ENCODE measurements around the gene ACTBL2. TPM values are rescaled to one million over a fixed set of nuclear protein-coding genes. Genes with fewer than 3 reads are reported as not detected.
"Not testable (repeated sequence)": the region's sequence is repeated elsewhere in the genome, so short reads cannot be mapped to it uniquely, and the experiment has no call there.

The ACTBL2 gene
- not detected for total RNA-seq (ENCODE audit: unreplicated experiment)
- long read RNA-seq = 0 reads

DNA sequence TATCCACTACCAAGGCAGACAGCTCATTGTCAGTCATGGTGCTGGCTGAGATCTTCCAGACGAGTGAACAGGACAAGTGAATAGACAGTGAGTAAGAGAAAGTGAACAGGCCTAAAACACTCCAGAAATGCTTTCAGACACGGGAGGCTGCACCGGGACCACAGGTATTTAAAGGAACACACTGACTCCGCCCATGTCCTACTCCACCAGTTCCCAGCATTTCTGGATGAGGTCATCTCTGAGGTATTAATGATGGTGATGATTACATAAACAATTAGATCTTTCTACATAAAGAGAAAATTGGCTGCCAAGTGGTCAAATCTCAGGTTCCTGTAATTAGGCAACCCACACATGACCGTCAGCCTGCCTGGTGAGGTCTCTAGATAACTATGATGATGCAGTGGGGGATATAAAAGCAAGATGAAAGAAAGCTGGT lies at the start of gene ACTBL2:
Gene ACTBL2, minus strand, starts transcription at position 141 of the 436 bp plus-strand sequence. Its CDS starts 104 bp downstream, at position 37.
- Mint-ChIP-seq H3K27me3 (ENCODE audit: unreplicated experiment) (peaks cover 4% of the 10 kb centered on the region), H3K36me3 (ENCODE audit: unreplicated experiment) (no peaks in the 10 kb centered on the region), H3K4me1 (ENCODE audit: low read depth, unreplicated experiment) (peaks cover 10% of the 10 kb centered on the region), H3K4me3 (ENCODE audit: unreplicated experiment) (no peak within 1 kb of the TSS), H3K27ac (ENCODE audit: unreplicated experiment) (no peak within 1 kb of the TSS), H3K9me3 (ENCODE audit: unreplicated experiment) (peaks cover 2% of the 10 kb centered on the region)
- DNase-seq = no peak
- TF ChIP-seq, protein P1, sequence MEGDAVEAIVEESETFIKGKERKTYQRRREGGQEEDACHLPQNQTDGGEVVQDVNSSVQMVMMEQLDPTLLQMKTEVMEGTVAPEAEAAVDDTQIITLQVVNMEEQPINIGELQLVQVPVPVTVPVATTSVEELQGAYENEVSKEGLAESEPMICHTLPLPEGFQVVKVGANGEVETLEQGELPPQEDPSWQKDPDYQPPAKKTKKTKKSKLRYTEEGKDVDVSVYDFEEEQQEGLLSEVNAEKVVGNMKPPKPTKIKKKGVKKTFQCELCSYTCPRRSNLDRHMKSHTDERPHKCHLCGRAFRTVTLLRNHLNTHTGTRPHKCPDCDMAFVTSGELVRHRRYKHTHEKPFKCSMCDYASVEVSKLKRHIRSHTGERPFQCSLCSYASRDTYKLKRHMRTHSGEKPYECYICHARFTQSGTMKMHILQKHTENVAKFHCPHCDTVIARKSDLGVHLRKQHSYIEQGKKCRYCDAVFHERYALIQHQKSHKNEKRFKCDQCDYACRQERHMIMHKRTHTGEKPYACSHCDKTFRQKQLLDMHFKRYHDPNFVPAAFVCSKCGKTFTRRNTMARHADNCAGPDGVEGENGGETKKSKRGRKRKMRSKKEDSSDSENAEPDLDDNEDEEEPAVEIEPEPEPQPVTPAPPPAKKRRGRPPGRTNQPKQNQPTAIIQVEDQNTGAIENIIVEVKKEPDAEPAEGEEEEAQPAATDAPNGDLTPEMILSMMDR (IDR thresholded peaks at IDR 0.05; ENCODE audit: partially characterized antibody, unreplicated experiment) = no peak

DNA sequence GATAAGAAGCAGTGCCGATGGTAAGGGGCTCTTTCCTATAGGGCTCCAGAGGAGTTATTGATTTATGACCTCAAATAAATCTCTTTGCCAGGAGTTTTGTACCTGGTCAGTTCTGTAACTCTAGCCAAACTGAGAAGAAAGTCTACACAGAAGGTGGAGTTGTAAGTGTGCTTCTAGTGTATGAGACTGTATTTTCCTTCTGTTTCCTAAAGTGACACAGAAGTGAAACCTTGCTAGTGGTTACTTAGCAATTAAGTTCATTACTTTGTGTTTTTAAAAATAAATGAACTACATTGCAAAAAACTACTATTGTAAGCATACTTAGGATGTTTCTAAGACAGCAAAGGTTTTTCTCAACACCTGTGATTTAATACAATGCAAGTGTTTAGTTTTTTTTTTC lies 48.7 kb upstream of the ACTBL2 start:
- H3K4me1 Mint-ChIP-seq (ENCODE audit: low read depth, unreplicated experiment) = no peaks in the 10 kb centered on the region
- H3K4me3 Mint-ChIP-seq (ENCODE audit: unreplicated experiment) = no peak overlapping the region
- H3K27ac Mint-ChIP-seq (ENCODE audit: unreplicated experiment) = no peak overlapping the region
- TF ChIP-seq, protein P1 (IDR thresholded peaks at IDR 0.05; ENCODE audit: partially characterized antibody, unreplicated experiment) = no peak
- H3K9me3 Mint-ChIP-seq (ENCODE audit: unreplicated experiment) = no peaks in the 10 kb centered on the region
- no peaks in the 10 kb centered on the region for H3K36me3 Mint-ChIP-seq (ENCODE audit: unreplicated experiment)
- H3K27me3 Mint-ChIP-seq (ENCODE audit: unreplicated experiment) = no peaks in the 10 kb centered on the region
- no peak for DNase-seq

DNA sequence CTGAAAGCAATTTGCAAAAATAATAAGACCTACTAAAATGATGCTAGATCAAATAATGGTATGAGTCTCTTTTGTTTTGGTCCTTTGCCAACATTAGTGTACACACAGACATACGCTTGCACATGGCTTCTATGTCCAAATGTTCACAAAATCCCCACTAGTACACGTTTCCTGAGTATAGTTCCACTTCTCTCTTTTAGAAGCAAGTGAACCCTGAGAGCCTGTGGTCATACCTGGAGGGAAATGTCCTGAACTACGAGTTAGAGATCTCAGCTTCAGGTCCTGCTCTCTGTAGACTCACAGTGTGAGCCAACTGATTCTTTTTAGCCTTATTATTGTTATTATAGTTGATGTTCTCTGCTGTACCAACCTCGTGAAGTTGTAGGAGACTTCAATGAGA lies 47.3 kb upstream of the ACTBL2 start:
- Mint-ChIP-seq H3K4me1 (ENCODE audit: low read depth, unreplicated experiment) (no peaks in the 10 kb centered on the region), H3K4me3 (ENCODE audit: unreplicated experiment) (no peak overlapping the region), H3K36me3 (ENCODE audit: unreplicated experiment) (no peaks in the 10 kb centered on the region), H3K27ac (ENCODE audit: unreplicated experiment) (no peak overlapping the region), H3K27me3 (ENCODE audit: unreplicated experiment) (no peaks in the 10 kb centered on the region), H3K9me3 (ENCODE audit: unreplicated experiment) (no peaks in the 10 kb centered on the region)
- TF ChIP-seq, protein P1 (IDR thresholded peaks at IDR 0.05; ENCODE audit: partially characterized antibody, unreplicated experiment) = no peak
- DNase-seq = no peak

DNA sequence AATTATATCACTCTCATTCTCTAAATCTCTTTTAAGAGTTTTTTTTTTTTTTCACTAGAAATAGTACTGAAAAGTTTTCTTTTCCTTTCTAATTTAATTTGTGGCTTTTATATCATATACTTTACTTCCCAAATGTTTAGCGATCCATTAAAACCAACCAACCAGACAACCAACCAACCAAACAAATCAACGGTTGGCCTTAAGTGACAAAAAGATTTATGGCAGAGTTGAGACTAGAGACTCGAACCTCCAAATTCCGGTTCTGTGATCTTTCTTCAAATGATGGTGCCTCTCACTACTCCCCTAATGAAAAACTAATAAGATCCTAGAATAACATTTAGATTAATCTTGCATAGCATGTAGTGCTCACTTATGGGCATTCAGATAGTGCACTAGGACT lies 45.3 kb upstream of the ACTBL2 start:
- TF ChIP-seq, protein P1 (IDR thresholded peaks at IDR 0.05; ENCODE audit: partially characterized antibody, unreplicated experiment) = no peak
- Mint-ChIP-seq H3K9me3 (ENCODE audit: unreplicated experiment) (no peaks in the 10 kb centered on the region), H3K27ac (ENCODE audit: unreplicated experiment) (no peak overlapping the region), H3K4me3 (ENCODE audit: unreplicated experiment) (no peak overlapping the region), H3K4me1 (ENCODE audit: low read depth, unreplicated experiment) (no peaks in the 10 kb centered on the region), H3K27me3 (ENCODE audit: unreplicated experiment) (no peaks in the 10 kb centered on the region), H3K36me3 (ENCODE audit: unreplicated experiment) (no peaks in the 10 kb centered on the region)
- no peak for DNase-seq

DNA sequence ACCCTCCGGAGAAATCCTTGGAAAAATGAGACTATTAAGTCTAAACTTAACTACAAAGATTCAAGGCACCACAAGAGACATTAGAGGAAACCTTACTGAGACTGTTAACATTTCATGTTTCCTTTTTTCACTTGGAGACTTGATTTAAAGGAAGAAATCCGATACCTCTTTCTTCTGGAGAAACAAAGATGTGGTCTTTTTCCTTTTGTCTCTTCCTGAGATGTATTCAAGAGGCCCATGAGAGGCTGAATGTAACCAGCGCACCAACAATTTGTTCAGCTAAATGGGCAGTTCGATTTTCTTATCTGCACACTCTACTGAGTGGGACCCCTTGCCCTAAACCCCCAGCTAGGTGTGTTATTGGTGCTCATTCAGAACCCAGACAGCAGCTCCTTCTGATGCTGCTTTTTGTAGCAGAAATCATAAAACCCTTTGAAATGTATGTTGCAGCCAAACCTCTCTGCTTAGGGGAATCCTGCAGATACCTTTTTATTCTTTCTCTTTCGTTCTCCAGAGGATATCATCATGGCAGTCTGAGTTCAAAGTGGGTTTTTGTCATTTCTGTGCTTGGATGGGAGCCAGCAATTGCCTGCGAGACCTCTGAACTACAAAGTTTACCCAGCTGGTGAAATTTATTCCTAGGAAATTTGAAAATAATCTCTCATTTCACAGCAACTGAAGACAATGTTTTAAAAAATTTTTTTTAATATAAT lies 41.9 kb upstream of the ACTBL2 start:
- no peak for DNase-seq
- Mint-ChIP-seq H3K36me3 (ENCODE audit: unreplicated experiment) (no peaks in the 10 kb centered on the region), H3K4me3 (ENCODE audit: unreplicated experiment) (no peak overlapping the region), H3K4me1 (ENCODE audit: low read depth, unreplicated experiment) (no peaks in the 10 kb centered on the region), H3K27ac (ENCODE audit: unreplicated experiment) (no peak overlapping the region), H3K27me3 (ENCODE audit: unreplicated experiment) (peaks cover 2% of the 10 kb centered on the region), H3K9me3 (ENCODE audit: unreplicated experiment) (no peaks in the 10 kb centered on the region)
- TF ChIP-seq, protein P1 (IDR thresholded peaks at IDR 0.05; ENCODE audit: partially characterized antibody, unreplicated experiment) = no peak

DNA sequence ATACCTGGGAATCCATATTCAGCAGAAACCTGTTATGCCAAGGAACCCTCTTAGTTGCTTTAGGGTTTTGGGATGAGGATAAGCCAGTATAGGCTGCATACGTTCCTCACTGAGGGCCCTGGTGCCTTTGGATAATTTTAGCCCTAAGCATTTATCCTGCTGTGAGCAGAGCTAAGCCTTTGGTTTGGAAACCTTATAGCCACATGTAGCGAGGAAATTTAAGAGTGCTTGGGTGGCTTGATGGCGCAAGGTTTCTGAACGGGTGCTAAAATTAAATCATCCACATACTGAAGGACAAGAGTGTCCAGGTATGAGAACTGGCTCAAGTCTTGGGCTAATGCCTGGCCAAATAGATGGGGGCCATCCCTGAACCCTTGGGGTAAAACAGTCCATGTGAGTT lies 39.9 kb upstream of the ACTBL2 start:
- not testable (repeated sequence) for H3K4me1 Mint-ChIP-seq (ENCODE audit: low read depth, unreplicated experiment); H3K4me3 Mint-ChIP-seq (ENCODE audit: unreplicated experiment); H3K36me3 Mint-ChIP-seq (ENCODE audit: unreplicated experiment); H3K9me3 Mint-ChIP-seq (ENCODE audit: unreplicated experiment); H3K27ac Mint-ChIP-seq (ENCODE audit: unreplicated experiment); DNase-seq; H3K27me3 Mint-ChIP-seq (ENCODE audit: unreplicated experiment)

DNA sequence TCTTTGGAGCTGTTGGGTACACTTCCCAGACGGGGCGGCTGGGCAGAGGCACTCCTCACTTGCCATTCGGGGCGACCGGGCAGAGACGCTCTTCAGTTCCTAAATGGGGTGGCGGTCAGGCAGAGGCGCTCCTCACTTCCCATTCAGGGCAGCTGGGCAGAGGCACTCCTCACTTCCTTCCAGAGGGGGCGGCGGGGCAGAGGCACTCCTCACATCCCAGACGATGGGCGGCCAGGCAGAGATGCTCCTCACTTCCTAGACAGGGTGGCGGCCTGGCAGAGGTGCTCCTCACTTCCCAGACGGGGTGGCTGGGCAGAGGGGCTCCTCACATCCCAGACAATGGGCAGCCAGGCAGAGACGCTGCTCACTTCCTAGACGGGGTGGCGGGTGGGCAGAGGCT lies 35.8 kb upstream of the ACTBL2 start:
- not testable (repeated sequence) for H3K4me1 Mint-ChIP-seq (ENCODE audit: low read depth, unreplicated experiment); H3K9me3 Mint-ChIP-seq (ENCODE audit: unreplicated experiment); DNase-seq; H3K27me3 Mint-ChIP-seq (ENCODE audit: unreplicated experiment); H3K4me3 Mint-ChIP-seq (ENCODE audit: unreplicated experiment); H3K36me3 Mint-ChIP-seq (ENCODE audit: unreplicated experiment)
- peak overlapping the region; percentile 59 for H3K27ac Mint-ChIP-seq (ENCODE audit: unreplicated experiment)

Measured in glutamatergic neuron (in vitro differentiated cells).